ENCODE measurements around the gene ANKS1B.

Gene ANKS1B

DNA sequence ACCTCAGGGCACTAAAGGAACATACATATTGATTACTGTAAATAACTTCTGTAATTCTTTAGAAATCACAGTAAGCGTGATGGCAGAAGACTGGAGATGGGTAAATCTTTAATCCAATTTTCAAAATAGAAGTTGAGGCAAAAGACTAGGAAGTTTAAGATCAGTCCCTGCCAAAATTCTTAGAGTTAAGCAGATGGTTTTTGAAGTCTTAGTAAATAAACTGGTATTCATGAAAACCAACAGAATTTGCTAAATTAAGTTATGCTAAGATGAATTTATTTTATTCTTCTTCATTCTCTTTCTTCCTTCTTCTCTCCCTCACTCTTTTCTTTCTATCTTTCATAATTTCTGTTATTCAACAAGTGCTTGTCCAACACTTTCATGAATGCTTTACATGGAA is 435.5 kb downstream of the ANKS1B start:
- no peak for DNase-seq
- intact Hi-C loops (cut with DNase I; ENCODE audit: low total_unique reads) = no loop called here
- no peaks in the 10 kb centered on the region for H3K27me3 ChIP-seq

GRCh38 chr12:99544457-99544856 is 440.3 kb downstream of the ANKS1B start:
- no peaks in the 10 kb centered on the region for H3K36me3 ChIP-seq
- no peaks in the 10 kb centered on the region for H3K4me1 ChIP-seq
- no peak for DNase-seq
- H3K9me3 ChIP-seq = no peaks in the 10 kb centered on the region
- H3K27me3 ChIP-seq = no peaks in the 10 kb centered on the region
- TF ChIP-seq CTCF (IDR thresholded peaks at IDR 0.05) = no peak
- no peak overlapping the region for H3K4me3 ChIP-seq
- H3K27ac ChIP-seq = no peak overlapping the region
- intact Hi-C loops (cut with DNase I; ENCODE audit: low total_unique reads) = no loop called here

More for the DNA sequence above, 435.5 kb downstream of the ANKS1B start:
- H3K27ac ChIP-seq = no peak overlapping the region
- no peaks in the 10 kb centered on the region for H3K36me3 ChIP-seq
- no peak for TF ChIP-seq CTCF (IDR thresholded peaks at IDR 0.05)
- no peak overlapping the region for H3K4me3 ChIP-seq
- no peaks in the 10 kb centered on the region for H3K9me3 ChIP-seq
- H3K4me1 ChIP-seq = no peaks in the 10 kb centered on the region

GRCh38 chr12:99529966-99530365 is 454.8 kb downstream of the ANKS1B start:
- Histone ChIP-seq H3K27ac (no peak overlapping the region), H3K9me3 (no peaks in the 10 kb centered on the region), H3K4me1 (no peaks in the 10 kb centered on the region), H3K36me3 (no peaks in the 10 kb centered on the region), H3K27me3 (no peaks in the 10 kb centered on the region), H3K4me3 (no peak overlapping the region)
- intact Hi-C loops (cut with DNase I; ENCODE audit: low total_unique reads) = no loop called here
- DNase-seq = no peak
- no peak for TF ChIP-seq CTCF (IDR thresholded peaks at IDR 0.05)

DNA sequence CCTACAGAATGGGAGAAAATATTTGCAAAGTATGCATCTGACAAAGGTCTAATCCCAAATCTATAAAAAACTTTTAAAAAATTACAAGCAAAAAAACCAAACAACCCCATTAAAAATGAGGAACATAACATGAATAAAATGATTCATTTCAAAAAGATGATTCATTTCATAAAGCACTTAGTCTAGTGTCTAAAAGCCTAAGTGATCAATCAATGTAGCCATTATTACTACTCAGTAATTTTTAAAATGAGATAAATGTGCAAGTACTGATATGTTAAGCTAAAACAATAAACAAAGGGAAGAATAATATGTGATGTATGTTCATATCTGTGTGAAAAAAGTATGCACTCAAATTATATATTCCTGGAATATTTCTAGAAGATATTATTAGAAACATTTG is 456.3 kb downstream of the ANKS1B start:
- Histone ChIP-seq H3K36me3 (no peaks in the 10 kb centered on the region), H3K9me3 (no peaks in the 10 kb centered on the region), H3K4me1 (no peaks in the 10 kb centered on the region), H3K4me3 (no peak overlapping the region), H3K27ac (no peak overlapping the region), H3K27me3 (no peaks in the 10 kb centered on the region)
- DNase-seq = no peak
- TF ChIP-seq CTCF (IDR thresholded peaks at IDR 0.05) = no peak
- intact Hi-C loops (cut with DNase I; ENCODE audit: low total_unique reads) = no loop called here

- Histone ChIP-seq H3K4me3 (no peak overlapping the region), H3K9me3 (no peaks in the 10 kb centered on the region), H3K27me3 (no peaks in the 10 kb centered on the region), H3K27ac (no peak overlapping the region), H3K4me1 (no peaks in the 10 kb centered on the region), H3K36me3 (no peaks in the 10 kb centered on the region)
- no peak for TF ChIP-seq CTCF (IDR thresholded peaks at IDR 0.05)
- DNase-seq = no peak
- intact Hi-C loops (cut with DNase I; ENCODE audit: low total_unique reads) = no loop called here
Measured at GRCh38 chr12:99523853-99524252, 460.9 kb downstream of the ANKS1B start.

DNA sequence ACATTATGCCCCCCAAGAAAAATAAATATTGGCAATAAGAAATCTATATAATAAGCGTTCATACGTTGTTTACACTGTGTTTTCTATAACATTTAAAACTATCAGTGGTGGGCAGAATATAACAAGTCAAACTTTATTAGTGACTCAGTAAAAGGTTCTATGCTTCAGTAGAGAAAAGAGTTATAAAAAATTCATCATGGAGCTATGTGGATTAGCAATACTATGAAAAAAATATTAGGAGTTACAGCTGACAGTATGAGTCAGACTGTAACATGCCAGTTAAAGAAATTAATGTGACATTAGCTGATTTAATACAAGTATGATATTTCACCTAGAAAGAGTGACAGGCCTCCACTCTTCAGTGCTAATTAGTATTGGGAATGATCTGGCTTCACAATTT is 462.3 kb downstream of the ANKS1B start:
- no peak for TF ChIP-seq CTCF (IDR thresholded peaks at IDR 0.05)
- Histone ChIP-seq H3K27ac (no peak overlapping the region), H3K4me3 (no peak overlapping the region), H3K27me3 (no peaks in the 10 kb centered on the region), H3K9me3 (peaks cover 0 to 2% (median 0%) of the 10 kb centered on the region in 3 donors), H3K4me1 (no peaks in the 10 kb centered on the region), H3K36me3 (no peaks in the 10 kb centered on the region)
- DNase-seq = no peak
- intact Hi-C loops (cut with DNase I; ENCODE audit: low total_unique reads) = no loop called here
